Measurements from ENCODE around the gene LRCH4. TPM values are rescaled to one million over a fixed set of nuclear protein-coding genes. Genes with fewer than 3 reads are reported as not detected.

The LRCH4 gene
- total RNA-seq, 3 donors from 2014 or later (not counting 1 experiment from before 2014, with no cell fraction given), result 282 to 296 (median 289) TPM

DNA sequence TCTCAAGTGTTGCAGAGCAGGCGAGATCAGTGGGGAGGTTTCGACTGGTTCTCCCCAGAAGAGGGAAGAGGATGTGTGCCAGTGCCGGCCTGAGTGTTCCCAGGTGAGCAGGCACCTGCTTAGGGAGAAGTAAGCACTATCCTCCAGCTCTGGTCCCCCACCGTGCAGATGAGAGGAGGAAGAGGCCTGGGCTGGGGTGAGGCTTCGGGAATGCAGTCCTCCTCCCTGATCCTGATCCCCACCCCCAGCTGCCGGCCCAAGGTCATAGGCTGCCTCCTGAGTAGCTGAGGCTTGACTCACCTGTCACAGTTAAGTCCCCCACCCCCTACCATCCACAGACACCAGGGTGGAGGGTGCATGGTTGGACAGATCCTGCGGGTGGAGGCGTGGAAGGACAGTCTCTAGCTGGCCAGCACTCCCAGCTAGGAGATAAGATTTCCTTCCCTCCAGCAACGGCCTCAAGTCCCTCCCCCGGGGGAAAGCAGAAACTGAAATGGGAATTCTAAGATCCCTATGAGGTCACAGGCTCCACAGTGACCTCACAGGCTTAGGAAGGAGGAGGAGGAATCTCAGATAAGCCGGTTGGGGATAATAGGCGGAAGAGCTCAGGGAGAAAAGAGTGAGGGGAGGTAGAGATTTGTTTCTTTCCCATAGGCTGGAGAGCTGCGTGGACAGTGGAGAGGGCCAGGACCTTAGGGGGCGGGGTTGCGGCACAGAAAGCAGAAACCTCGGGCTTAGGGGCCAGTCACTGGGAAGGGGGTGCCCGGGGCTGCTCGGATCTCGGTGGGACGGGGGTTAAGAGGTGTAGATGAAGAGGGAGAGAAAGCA is 1.0 kb downstream of the LRCH4 start:
- Mint-ChIP-seq H3K27me3 (ENCODE audit: low read depth in 2 of 2) (peaks cover 0 to 7% of the 10 kb centered on the region in 2 donors), H3K27ac (peak overlapping the region; percentile 89 to 92), H3K9me3 (no peaks in the 10 kb centered on the region), H3K4me3 (peak overlapping the region; percentile 97), H3K36me3 (no peaks in the 10 kb centered on the region), H3K4me1 (peaks cover 19 to 34% of the 10 kb centered on the region in 2 donors)
- Histone ChIP-seq H3K27ac (ENCODE audit: low read length) (peak overlapping the region; percentile 92), H3K9me3 (ENCODE audit: control insufficient read depth, insufficient read depth, low read length) (no peaks in the 10 kb centered on the region), H3K27me3 (ENCODE audit: control insufficient read depth, insufficient read depth, low read length) (peaks cover 2% of the 10 kb centered on the region), H3K4me1 (ENCODE audit: control insufficient read depth, insufficient read depth, low read length) (peaks cover 48% of the 10 kb centered on the region), H3K36me3 (ENCODE audit: control insufficient read depth, insufficient read depth, low read length) (peaks cover 27% of the 10 kb centered on the region), H3K4me3 (ENCODE audit: low read length) (peak overlapping the region; percentile 97)
- WGBS (ENCODE audit: insufficient coverage), result 1% methylated on average over 18 of the region's 20 CpGs
- TF ChIP-seq, protein P1, sequence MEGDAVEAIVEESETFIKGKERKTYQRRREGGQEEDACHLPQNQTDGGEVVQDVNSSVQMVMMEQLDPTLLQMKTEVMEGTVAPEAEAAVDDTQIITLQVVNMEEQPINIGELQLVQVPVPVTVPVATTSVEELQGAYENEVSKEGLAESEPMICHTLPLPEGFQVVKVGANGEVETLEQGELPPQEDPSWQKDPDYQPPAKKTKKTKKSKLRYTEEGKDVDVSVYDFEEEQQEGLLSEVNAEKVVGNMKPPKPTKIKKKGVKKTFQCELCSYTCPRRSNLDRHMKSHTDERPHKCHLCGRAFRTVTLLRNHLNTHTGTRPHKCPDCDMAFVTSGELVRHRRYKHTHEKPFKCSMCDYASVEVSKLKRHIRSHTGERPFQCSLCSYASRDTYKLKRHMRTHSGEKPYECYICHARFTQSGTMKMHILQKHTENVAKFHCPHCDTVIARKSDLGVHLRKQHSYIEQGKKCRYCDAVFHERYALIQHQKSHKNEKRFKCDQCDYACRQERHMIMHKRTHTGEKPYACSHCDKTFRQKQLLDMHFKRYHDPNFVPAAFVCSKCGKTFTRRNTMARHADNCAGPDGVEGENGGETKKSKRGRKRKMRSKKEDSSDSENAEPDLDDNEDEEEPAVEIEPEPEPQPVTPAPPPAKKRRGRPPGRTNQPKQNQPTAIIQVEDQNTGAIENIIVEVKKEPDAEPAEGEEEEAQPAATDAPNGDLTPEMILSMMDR (IDR thresholded peaks at IDR 0.05), result no peak
- ATAC-seq (no peak), DNase-seq (peak in 1 of 2 donors; percentile 41)
- intact Hi-C loops (cut with micrococcal nuclease), result loop anchor here (5.0 kb wide), 1 partner anchor 38 kb away; no protein-coding TSS in a partner anchor

DNA sequence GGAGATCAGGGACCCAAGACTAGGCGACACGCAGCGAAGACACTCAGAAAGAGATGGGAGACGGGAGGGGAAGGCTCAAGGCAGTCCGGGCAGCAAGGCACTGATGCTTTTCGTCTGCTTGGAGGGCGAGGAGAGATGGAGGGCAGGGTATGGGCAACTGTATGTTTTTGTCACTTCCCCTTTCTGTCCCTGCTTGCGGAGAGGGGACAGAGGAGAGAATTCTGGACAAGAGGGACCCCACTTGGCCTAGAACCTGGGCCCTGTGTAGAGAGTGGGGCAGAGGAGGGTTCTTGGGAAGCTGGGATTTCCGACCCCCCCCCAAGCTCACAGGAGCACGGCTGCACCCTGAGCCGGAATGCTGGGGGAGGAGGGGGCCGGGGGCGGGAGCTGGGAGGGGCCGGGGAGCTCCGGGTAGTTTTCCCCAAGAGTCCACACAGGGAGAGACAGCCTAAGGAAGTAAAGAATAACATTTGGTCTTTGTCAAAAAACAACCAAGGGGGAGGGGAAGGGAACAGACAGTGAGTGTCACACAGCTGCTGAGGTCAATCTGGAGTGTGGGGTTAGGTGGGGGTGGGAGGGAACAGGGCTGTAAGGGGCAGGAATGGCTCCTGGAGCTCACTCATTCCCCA is 1.8 kb downstream of the LRCH4 start:
- peaks cover 19 to 34% of the 10 kb centered on the region in 2 donors for H3K4me1 Mint-ChIP-seq

DNA sequence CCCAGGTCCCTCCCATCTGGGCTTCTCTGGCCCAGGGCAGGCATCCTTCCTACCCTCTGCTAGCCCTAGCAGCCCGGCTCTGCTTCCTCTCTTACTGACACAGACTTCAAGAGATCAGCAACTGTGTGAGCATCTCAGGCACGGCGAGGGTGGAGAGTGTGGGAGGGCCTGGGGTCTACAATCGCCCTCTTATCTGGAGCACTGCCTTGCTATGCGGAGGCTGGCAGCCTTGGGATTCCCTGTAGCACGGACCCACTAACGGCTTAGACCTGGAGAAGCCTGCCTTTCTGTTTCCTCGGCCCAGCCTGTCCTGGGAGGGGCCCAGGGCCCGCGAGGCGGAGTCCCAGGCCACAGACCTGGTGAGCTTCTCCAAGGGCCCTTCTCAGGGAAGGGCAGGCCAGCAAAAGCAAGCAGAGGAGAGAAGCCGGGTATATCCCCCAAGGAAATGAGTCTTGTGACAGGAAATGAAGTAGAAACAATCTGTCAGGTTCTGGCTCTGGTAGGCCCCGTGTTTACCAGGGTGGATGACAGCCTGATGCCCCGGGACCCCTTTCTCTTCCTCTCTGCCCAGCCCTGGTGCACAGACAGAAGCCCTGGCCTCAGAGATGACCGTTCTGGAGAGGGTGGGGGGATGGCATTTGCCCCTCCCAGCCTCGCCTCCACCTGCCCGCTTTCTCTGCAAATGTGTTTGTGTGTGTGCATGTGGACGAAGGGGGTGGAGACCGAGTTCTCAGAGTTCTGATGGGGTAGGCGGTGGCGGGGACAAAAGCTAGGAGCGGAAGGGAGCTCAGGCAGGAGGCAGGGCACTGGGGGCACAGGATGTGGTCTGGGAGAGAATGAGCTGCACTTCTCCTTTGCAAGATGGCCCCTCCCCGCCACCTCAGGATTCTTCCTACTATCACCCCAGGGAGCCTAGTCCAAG is 2.5 kb downstream of the LRCH4 start:
- Mint-ChIP-seq H3K27ac (peak overlapping the region; percentile 89 to 92), H3K4me3 (peak overlapping the region; percentile 97), H3K4me1 (peaks cover 19 to 34% of the 10 kb centered on the region in 2 donors), H3K9me3 (no peaks in the 10 kb centered on the region), H3K36me3 (no peaks in the 10 kb centered on the region), H3K27me3 (ENCODE audit: low read depth in 2 of 2) (no peaks in the 10 kb centered on the region)
- TF ChIP-seq, protein P1 (IDR thresholded peaks at IDR 0.05), result no peak
- peak; percentile 41 to 81 for DNase-seq
- Histone ChIP-seq H3K9me3 (ENCODE audit: control insufficient read depth, insufficient read depth, low read length) (no peaks in the 10 kb centered on the region), H3K4me3 (ENCODE audit: low read length) (peak overlapping the region; percentile 97), H3K27me3 (ENCODE audit: control insufficient read depth, insufficient read depth, low read length) (no peaks in the 10 kb centered on the region), H3K4me1 (ENCODE audit: control insufficient read depth, insufficient read depth, low read length) (peaks cover 48% of the 10 kb centered on the region), H3K36me3 (ENCODE audit: control insufficient read depth, insufficient read depth, low read length) (peaks cover 39% of the 10 kb centered on the region), H3K27ac (ENCODE audit: low read length) (peak overlapping the region; percentile 92)
- ATAC-seq, result peak in 2 of 3 donors; percentile 2 to 3
- 4% methylated on average over 22 of the region's 23 CpGs for WGBS (ENCODE audit: insufficient coverage)
- intact Hi-C loops (cut with micrococcal nuclease), result no loop called here

More for the DNA sequence above, 1.8 kb downstream of the LRCH4 start:
- no peaks in the 10 kb centered on the region for H3K9me3 Mint-ChIP-seq
- H3K36me3 ChIP-seq (ENCODE audit: control insufficient read depth, insufficient read depth, low read length), result peaks cover 32% of the 10 kb centered on the region
- H3K27ac ChIP-seq (ENCODE audit: low read length), result peak overlapping the region; percentile 92
- ATAC-seq (no peak), DNase-seq (no peak)
- 1% methylated on average over 10 of the region's 15 CpGs for WGBS (ENCODE audit: insufficient coverage)
- no peaks in the 10 kb centered on the region for H3K9me3 ChIP-seq (ENCODE audit: control insufficient read depth, insufficient read depth, low read length)
- TF ChIP-seq, protein P1 (IDR thresholded peaks at IDR 0.05), result no peak
- peak overlapping the region; percentile 97 for H3K4me3 ChIP-seq (ENCODE audit: low read length)
- intact Hi-C loops (cut with micrococcal nuclease), result no loop called here
- H3K4me1 ChIP-seq (ENCODE audit: control insufficient read depth, insufficient read depth, low read length), result peaks cover 48% of the 10 kb centered on the region
- H3K27ac Mint-ChIP-seq, result peak overlapping the region; percentile 89 to 92
- H3K27me3 Mint-ChIP-seq (ENCODE audit: low read depth in 2 of 2), result peaks cover 0 to 1% of the 10 kb centered on the region in 2 donors
- no peaks in the 10 kb centered on the region for H3K27me3 ChIP-seq (ENCODE audit: control insufficient read depth, insufficient read depth, low read length)
- peak overlapping the region; percentile 97 for H3K4me3 Mint-ChIP-seq
- no peaks in the 10 kb centered on the region for H3K36me3 Mint-ChIP-seq
